G401.6 (cell line): Measurements from ENCODE around the gene PDRG1.

Experiments
- FAIRE-seq: peaks from 2 replicates; lab custom pipeline; 2012; peaks lifted over from hg19 to GRCh38; lab: Jason Lieb, UNC

PDRG1 gene

GRCh38 chr20:31906001-31906400 lies 45.8 kb downstream of the PDRG1 start:
- no peak for FAIRE-seq

GRCh38 chr20:31903627-31904386 lies 48.0 kb downstream of the PDRG1 start:
- no peak for FAIRE-seq

DNA sequence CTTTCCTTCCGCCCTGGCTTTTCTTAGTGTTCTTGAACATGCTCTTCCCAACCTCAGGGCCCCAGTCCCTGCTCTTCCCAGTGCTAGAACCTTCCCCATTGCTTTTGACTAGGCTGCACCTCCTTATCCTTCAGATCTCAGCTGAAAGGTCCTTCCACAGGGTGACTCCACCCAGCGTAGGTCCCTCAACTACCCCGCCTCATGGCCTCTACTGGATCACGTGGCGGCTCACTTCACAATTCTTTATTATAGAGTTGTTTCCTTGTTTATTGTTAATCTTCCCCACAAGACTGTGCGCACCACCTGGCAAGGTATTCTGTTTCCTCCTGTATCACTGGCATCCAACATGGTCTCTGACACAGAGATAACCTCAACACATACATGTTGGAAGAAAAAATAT lies 50.2 kb downstream of the PDRG1 start:
- no peak for FAIRE-seq

GRCh38 chr20:31897541-31897940 lies 54.3 kb downstream of the PDRG1 start:
- no peak for FAIRE-seq

DNA sequence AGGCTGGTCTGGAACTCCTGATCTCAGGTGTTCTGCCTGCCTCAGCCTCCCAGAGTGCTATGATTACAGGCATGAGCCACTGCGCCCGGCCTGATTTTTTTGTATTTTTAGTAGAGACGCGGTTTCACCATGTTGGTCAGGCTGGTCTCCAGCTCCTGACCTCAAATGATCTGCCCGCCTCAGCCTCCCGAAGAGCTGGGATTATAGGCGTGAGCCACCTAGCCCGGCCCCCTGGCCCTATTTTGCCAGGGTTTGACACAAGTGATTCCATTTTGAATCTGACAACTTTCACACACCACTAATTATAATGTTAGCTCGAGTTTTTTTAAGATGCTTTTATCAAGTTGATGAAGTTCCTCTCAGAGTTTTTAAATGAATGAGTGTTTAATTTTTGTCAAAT lies 55.8 kb downstream of the PDRG1 start:
- FAIRE-seq: no peak

DNA sequence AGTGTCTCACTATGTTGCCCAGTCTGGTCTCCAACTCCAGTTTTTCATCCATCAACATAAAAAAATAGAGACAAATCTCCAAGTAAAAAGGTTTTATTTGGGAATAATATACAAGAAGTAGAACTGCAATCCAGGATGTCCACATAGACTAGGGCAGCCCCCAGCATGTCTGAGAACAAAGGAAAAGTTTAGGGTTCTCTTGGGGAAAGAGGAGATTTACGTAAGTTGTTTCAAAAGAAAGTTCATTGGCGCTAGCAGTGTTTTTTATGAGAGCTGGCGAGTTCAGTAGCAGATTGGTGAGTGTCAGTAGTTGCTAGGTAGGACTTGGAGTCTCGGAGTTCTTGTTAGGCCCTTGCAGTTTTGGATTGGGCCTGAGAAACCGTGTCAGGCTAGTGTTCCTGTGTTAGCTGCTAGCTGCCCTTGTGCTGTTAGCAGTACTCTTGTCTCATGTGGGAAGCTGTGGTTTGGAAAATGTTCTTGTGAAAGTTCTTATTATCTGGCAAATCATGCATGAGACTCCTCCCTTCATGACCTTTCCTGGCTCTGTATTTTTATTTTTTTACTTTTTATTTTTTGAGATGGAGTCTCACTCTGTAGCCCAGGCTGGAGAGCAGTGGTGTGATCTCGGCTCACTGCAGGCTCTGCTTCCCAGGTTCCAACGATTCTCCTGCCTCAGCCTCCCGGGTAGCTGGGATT lies 56.7 kb downstream of the PDRG1 start:
- FAIRE-seq: peak; percentile 95
